ENCODE measurements around the gene EIF1AX.
"Not testable (repeated sequence)": the region's sequence is repeated elsewhere in the genome, so short reads cannot be mapped to it uniquely, and the experiment has no call there.

EIF1AX gene
- 33.4 to 85.9 (median 54.4) reads per million in 17 experiments for total RNA-seq

- peak; percentile 95 to 98 (median 96) for DNase-seq
Observed at GRCh38 chrX:20141281-20142220, at the start of gene EIF1AX. Gene EIF1AX, minus strand, starts transcription at chrX:20141838. Its CDS starts 198 bp downstream, at chrX:20141640.

- DNase-seq: no peak
Observed at GRCh38 chrX:20189171-20189570, 47.5 kb upstream of the EIF1AX start.

GRCh38 chrX:20181598-20182329, 40.1 kb upstream of the EIF1AX start:
- DNase-seq: no peak

- no peak for DNase-seq
Observed at GRCh38 chrX:20177093-20177492, 35.5 kb upstream of the EIF1AX start.

GRCh38 chrX:20173856-20174255, 32.2 kb upstream of the EIF1AX start:
- DNase-seq: no peak

- no peak for DNase-seq
Observed at GRCh38 chrX:20173313-20173712, 31.7 kb upstream of the EIF1AX start.

GRCh38 chrX:20171887-20172286, 30.2 kb upstream of the EIF1AX start:
- no peak for DNase-seq

- not testable (repeated sequence) for DNase-seq
Observed at GRCh38 chrX:20162516-20162915, 20.9 kb upstream of the EIF1AX start.

- DNase-seq: no peak
Observed at GRCh38 chrX:20159797-20160385, 18.3 kb upstream of the EIF1AX start.

- DNase-seq: no peak
Observed at GRCh38 chrX:20151689-20152088, 10.1 kb upstream of the EIF1AX start.

- no peak for DNase-seq
Observed at GRCh38 chrX:20149326-20149725, 7.7 kb upstream of the EIF1AX start.

- peak in 3 of 4 experiments; percentile 10 to 56 (median 56) for DNase-seq
Observed at GRCh38 chrX:20147561-20147960, 5.9 kb upstream of the EIF1AX start.

GRCh38 chrX:20144491-20144890, 2.9 kb upstream of the EIF1AX start:
- DNase-seq: peak in 2 of 4 experiments; percentile 26 to 32

- DNase-seq: no peak
Observed at GRCh38 chrX:20143561-20143960, 1.9 kb upstream of the EIF1AX start.

GRCh38 chrX:20143111-20143510, 1.5 kb upstream of the EIF1AX start:
- no peak for DNase-seq

- DNase-seq: peak in 3 of 4 experiments; percentile 20 to 37 (median 33)
Observed at GRCh38 chrX:20140420-20140819, 1.2 kb downstream of the EIF1AX start.

- DNase-seq: no peak
Observed at GRCh38 chrX:20139966-20140365, 1.7 kb downstream of the EIF1AX start.

- DNase-seq: no peak
Observed at GRCh38 chrX:20135944-20136343, 5.7 kb downstream of the EIF1AX start.

- DNase-seq: peak in 3 of 4 experiments; percentile 1 to 63 (median 59)
Observed at GRCh38 chrX:20132666-20133065, 9.0 kb downstream of the EIF1AX start.

GRCh38 chrX:20130357-20130756, 11.3 kb downstream of the EIF1AX start:
- DNase-seq: no peak

GRCh38 chrX:20129547-20129946, 12.1 kb downstream of the EIF1AX start:
- DNase-seq: no peak

GRCh38 chrX:20128670-20129069, 13.0 kb downstream of the EIF1AX start:
- DNase-seq: no peak

GRCh38 chrX:20127440-20127839, 14.2 kb downstream of the EIF1AX start:
- DNase-seq: not testable (repeated sequence)

Measured in suppressor macrophage (primary cell).